ENCODE measurements around the gene PRPF4.

Gene PRPF4

GRCh38 chr9:113309204-113309813 is 33.9 kb downstream of the PRPF4 start:
- TF ChIP-seq, protein P1, sequence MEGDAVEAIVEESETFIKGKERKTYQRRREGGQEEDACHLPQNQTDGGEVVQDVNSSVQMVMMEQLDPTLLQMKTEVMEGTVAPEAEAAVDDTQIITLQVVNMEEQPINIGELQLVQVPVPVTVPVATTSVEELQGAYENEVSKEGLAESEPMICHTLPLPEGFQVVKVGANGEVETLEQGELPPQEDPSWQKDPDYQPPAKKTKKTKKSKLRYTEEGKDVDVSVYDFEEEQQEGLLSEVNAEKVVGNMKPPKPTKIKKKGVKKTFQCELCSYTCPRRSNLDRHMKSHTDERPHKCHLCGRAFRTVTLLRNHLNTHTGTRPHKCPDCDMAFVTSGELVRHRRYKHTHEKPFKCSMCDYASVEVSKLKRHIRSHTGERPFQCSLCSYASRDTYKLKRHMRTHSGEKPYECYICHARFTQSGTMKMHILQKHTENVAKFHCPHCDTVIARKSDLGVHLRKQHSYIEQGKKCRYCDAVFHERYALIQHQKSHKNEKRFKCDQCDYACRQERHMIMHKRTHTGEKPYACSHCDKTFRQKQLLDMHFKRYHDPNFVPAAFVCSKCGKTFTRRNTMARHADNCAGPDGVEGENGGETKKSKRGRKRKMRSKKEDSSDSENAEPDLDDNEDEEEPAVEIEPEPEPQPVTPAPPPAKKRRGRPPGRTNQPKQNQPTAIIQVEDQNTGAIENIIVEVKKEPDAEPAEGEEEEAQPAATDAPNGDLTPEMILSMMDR (IDR thresholded peaks at IDR 0.05; ENCODE audit: low read depth, low read length), result peak; percentile 72
- TF ChIP-seq POLR2A (IDR thresholded peaks at IDR 0.05; ENCODE audit: extremely low read depth, insufficient read length), result no peak
- DNase-seq (ENCODE audit: low read depth), result peak; percentile 52
- H3K4me3 ChIP-seq (ENCODE audit: low read depth, low read length), result no peak overlapping the region

GRCh38 chr9:113310538-113310937 is 35.1 kb downstream of the PRPF4 start:
- TF ChIP-seq, protein P1 (IDR thresholded peaks at IDR 0.05; ENCODE audit: low read depth, low read length), result no peak
- TF ChIP-seq MYC (IDR thresholded peaks at IDR 0.05; ENCODE audit: low read depth, low read length), result no peak
- TF ChIP-seq, protein P2, sequence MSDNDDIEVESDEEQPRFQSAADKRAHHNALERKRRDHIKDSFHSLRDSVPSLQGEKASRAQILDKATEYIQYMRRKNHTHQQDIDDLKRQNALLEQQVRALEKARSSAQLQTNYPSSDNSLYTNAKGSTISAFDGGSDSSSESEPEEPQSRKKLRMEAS (IDR thresholded peaks at IDR 0.05; ENCODE audit: low read depth, low read length), result no peak
- TF ChIP-seq POLR2A (IDR thresholded peaks at IDR 0.05; ENCODE audit: extremely low read depth, insufficient read length), result no peak
- H3K4me3 ChIP-seq (ENCODE audit: low read depth, low read length), result no peak overlapping the region
- no peak for DNase-seq (ENCODE audit: low read depth)

- TF ChIP-seq, protein P1 (IDR thresholded peaks at IDR 0.05; ENCODE audit: low read depth, low read length), result no peak
- no peak for TF ChIP-seq POLR2A (IDR thresholded peaks at IDR 0.05; ENCODE audit: extremely low read depth, insufficient read length)
- TF ChIP-seq, protein P2 (IDR thresholded peaks at IDR 0.05; ENCODE audit: low read depth, low read length), result no peak
- no peak for TF ChIP-seq MYC (IDR thresholded peaks at IDR 0.05; ENCODE audit: low read depth, low read length)
- no peak overlapping the region for H3K4me3 ChIP-seq (ENCODE audit: low read depth, low read length)
- DNase-seq (ENCODE audit: low read depth), result no peak
These were observed 36.5 kb downstream of the PRPF4 start for GRCh38 chr9:113311961-113312360.

DNA sequence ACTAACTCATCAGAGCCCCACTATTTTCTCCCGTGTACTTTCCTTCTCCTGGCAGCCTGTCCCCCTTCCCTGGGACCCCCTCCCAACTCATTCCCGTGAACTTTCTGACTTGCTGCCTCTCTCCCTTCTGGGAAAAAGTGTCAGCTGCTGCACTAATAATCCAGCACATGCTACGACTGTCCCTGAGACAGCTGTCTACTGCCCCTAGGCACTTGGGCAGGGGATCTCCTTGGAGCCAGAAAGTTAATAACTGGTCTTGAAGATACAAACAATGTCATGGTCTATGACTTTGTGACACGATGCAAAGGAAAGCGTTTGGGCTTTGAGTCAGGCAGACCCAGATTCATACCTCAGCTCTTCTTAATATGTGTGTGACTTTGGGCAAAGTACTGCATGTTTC is 37.8 kb downstream of the PRPF4 start:
- no peak for DNase-seq (ENCODE audit: low read depth)
- no peak for TF ChIP-seq POLR2A (IDR thresholded peaks at IDR 0.05; ENCODE audit: extremely low read depth, insufficient read length)
- no peak for TF ChIP-seq MYC (IDR thresholded peaks at IDR 0.05; ENCODE audit: low read depth, low read length)
- TF ChIP-seq, protein P1 (IDR thresholded peaks at IDR 0.05; ENCODE audit: low read depth, low read length), result no peak
- TF ChIP-seq, protein P2 (IDR thresholded peaks at IDR 0.05; ENCODE audit: low read depth, low read length), result no peak
- no peak overlapping the region for H3K4me3 ChIP-seq (ENCODE audit: low read depth, low read length)

DNA sequence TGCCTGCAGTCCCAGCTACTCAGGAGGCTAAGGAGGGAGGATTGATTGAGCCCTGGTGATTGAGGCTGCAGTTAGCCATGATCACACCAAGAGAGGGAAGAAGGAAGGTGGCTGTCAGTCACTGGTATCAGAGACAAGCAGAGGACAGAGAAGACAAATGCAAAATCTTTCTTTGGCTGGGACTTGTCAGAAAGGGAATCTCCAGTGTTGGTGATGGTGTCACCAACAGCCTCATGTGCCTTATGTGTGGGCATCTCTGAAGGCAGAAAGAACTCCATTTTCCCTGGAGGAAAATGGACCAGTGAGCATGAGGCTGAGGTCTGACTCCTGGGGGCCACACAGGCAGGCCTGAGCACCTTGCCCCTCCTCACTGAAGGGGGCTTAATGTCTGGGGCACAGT is 39.8 kb downstream of the PRPF4 start:
- no peak overlapping the region for H3K4me3 ChIP-seq (ENCODE audit: low read depth, low read length)
- TF ChIP-seq MYC (IDR thresholded peaks at IDR 0.05; ENCODE audit: low read depth, low read length), result no peak
- TF ChIP-seq, protein P2 (IDR thresholded peaks at IDR 0.05; ENCODE audit: low read depth, low read length), result no peak
- TF ChIP-seq, protein P1 (IDR thresholded peaks at IDR 0.05; ENCODE audit: low read depth, low read length), result no peak
- TF ChIP-seq POLR2A (IDR thresholded peaks at IDR 0.05; ENCODE audit: extremely low read depth, insufficient read length), result no peak

GRCh38 chr9:113316030-113316429 is 40.6 kb downstream of the PRPF4 start:
- TF ChIP-seq MYC (IDR thresholded peaks at IDR 0.05; ENCODE audit: low read depth, low read length) (no peak), POLR2A (IDR thresholded peaks at IDR 0.05; ENCODE audit: extremely low read depth, insufficient read length) (no peak)
- TF ChIP-seq, protein P2 (IDR thresholded peaks at IDR 0.05; ENCODE audit: low read depth, low read length), result no peak
- TF ChIP-seq, protein P1 (IDR thresholded peaks at IDR 0.05; ENCODE audit: low read depth, low read length), result no peak
- no peak for DNase-seq (ENCODE audit: low read depth)
- H3K4me3 ChIP-seq (ENCODE audit: low read depth, low read length), result no peak overlapping the region

More for the DNA sequence above, 39.8 kb downstream of the PRPF4 start:
- no peak for DNase-seq (ENCODE audit: low read depth)

Measured in NB4 (cell line).